Lower leg skin (tissue), 4 donors: Measurements from ENCODE around the gene ZBED3. TPM values are rescaled to one million over a fixed set of nuclear protein-coding genes. Genes with fewer than 3 reads are reported as not detected.

Experiments used
- DNase-seq, 2 donors: peaks; one replicate each; pipeline ENCODE4 v3.0.0-alpha.2; 2019; ENCODE audit warnings: low spot score in 2 of 2
- H3K4me3 ChIP-seq: fragments of 200-600 bp; sonication (generic); 2 replicates; pipeline ENCODE4 v1.5.1; 2017; ENCODE audit warnings: mild to moderate bottlenecking, low read depth; ENCODE audit not compliant: poor library complexity, severe bottlenecking
- CTCF ChIP-seq, 3 donors: fragments of 450-650 bp; IDR thresholded peaks; one replicate each; pipeline ENCODE4 v1.5.1; 2016; ENCODE audit warnings: antibody characterized with exemption in 3 of 3, mild to moderate bottlenecking in 3 of 3, moderate library complexity in 2 of 3
- POLR2A ChIP-seq, 2 donors: fragments of 450-650 bp; IDR thresholded peaks; one replicate each; pipeline ENCODE4 v1.6.1; 2016 to 2017; ENCODE audit warnings: antibody characterized with exemption in 2 of 2, mild to moderate bottlenecking in 1 of 2, moderate library complexity in 1 of 2
- WGBS, 2 donors: methylation state at CpG; one replicate each; pipeline ENCODE4 v1.1.5; 2018; 5-methylcytosine and 5-hydroxymethylcytosine counted together
- intact Hi-C: fragments of 100-400 bp; cut with DNase I; formaldehyde crosslinking; loops from one replicate; pipeline ENCODE4 v1.15.0; 2023; ENCODE audit warnings: low total_unique reads
- total RNA-seq, 4 donors: library from RNA; depleted of rRNA; stranded (reverse); fragments of >200 nt; gene quantifications; one replicate each; pipeline ENCODE4 v1.1.0, GENCODE V29; 2016

ZBED3 gene
- total RNA-seq, 4 donors from 2014 or later: 1.1 to 5.6 (median 3.6) TPM

- intact Hi-C loops: no loop called here
- WGBS, 2 donors: 0 to 1% methylated on average over 32 to 45 of the region's 82 CpGs
- TF ChIP-seq POLR2A (IDR thresholded peaks at IDR 0.05) (no peak), CTCF (IDR thresholded peaks at IDR 0.05) (no peak)
- H3K4me3 ChIP-seq: peak within 1 kb of the TSS; percentile 99
- peak; percentile 92 to 98 for DNase-seq
Observed at GRCh38 chr5:77030097-77031071, 56.7 kb downstream of the ZBED3 start, which contains the start of gene AGGF1. TSS of gene AGGF1 (plus strand) at chr5:77030404. CDS start at chr5:77030767, 363 bp downstream.

GRCh38 chr5:77029376-77029885, 57.7 kb downstream of the ZBED3 start:
- no peak for DNase-seq
- H3K4me3 ChIP-seq: no peak overlapping the region
- no peak for TF ChIP-seq POLR2A (IDR thresholded peaks at IDR 0.05)
- TF ChIP-seq CTCF (IDR thresholded peaks at IDR 0.05): no peak
- intact Hi-C loops: no loop called here
- 94 to 98% methylated on average over 2 of the region's 2 CpGs for WGBS, 2 donors

- no peak overlapping the region for H3K4me3 ChIP-seq
- 94 to 99% methylated on average over 4 of the region's 4 CpGs for WGBS, 2 donors
- no peak for TF ChIP-seq CTCF (IDR thresholded peaks at IDR 0.05)
- no peak for TF ChIP-seq POLR2A (IDR thresholded peaks at IDR 0.05)
- no peak for DNase-seq
- intact Hi-C loops: no loop called here
Observed at GRCh38 chr5:77028631-77029375, 58.3 kb downstream of the ZBED3 start.

GRCh38 chr5:77024490-77024889, 62.6 kb downstream of the ZBED3 start:
- H3K4me3 ChIP-seq: no peak overlapping the region
- no peak for DNase-seq
- TF ChIP-seq CTCF (IDR thresholded peaks at IDR 0.05) (no peak), POLR2A (IDR thresholded peaks at IDR 0.05) (no peak)
- intact Hi-C loops: no loop called here
- 80 to 83% methylated on average over 1 of the region's 1 CpG for WGBS, 2 donors

- WGBS, 2 donors: 49 to 55% methylated on average over 7 of the region's 7 CpGs
- intact Hi-C loops: no loop called here
- H3K4me3 ChIP-seq: no peak overlapping the region
- TF ChIP-seq POLR2A (IDR thresholded peaks at IDR 0.05) (no peak), CTCF (IDR thresholded peaks at IDR 0.05) (no peak)
- DNase-seq: no peak
Observed at GRCh38 chr5:77022511-77023417, 64.3 kb downstream of the ZBED3 start.
